HepG2 (cell line): ENCODE measurements around the gene FNDC3A.

ENCODE experiments used
- CEBPB ChIP-seq: IDR thresholded peaks from 2 replicates; pipeline ENCODE4 v1.6.1; 2011; ENCODE audit warnings: low read depth, low read length, improper control_type of control experiment, borderline replicate concordance
- EP300 ChIP-seq, 3 experiments: sonication (generic) in 1 of 3; formaldehyde crosslinking in 1 of 3; IDR thresholded peaks; 2 replicates each; pipeline versions ENCODE4 v1.5.1 to v1.6.1; 2011 to 2020; ENCODE audit warnings: low read depth in 2 of 3, low read length in 2 of 3, borderline replicate concordance in 1 of 3, improper control_type of control experiment in 1 of 3, mild to moderate bottlenecking in 1 of 3, missing genetic modification reagents in 1 of 3, moderate library complexity in 1 of 3
- EZH2 ChIP-seq: conservative IDR thresholded peaks from 2 replicates; pipeline ENCODE4 v1.6.1; 2012; ENCODE audit warnings: mild to moderate bottlenecking, low read depth, low read length, moderate library complexity
- SMYD3 ChIP-seq: sonication (generic); formaldehyde crosslinking; IDR thresholded peaks from 2 replicates; pipeline ENCODE4 v1.8.1; 2023; ENCODE audit warnings: mild to moderate bottlenecking, missing genetic modification reagents
- TCF12 ChIP-seq, 2 experiments: fragments of 450-650 bp in 1 of 2; sonication (generic) in 1 of 2; formaldehyde crosslinking in 1 of 2; IDR thresholded peaks; 2 replicates each; pipeline versions ENCODE4 v1.6.1 to v1.8.0; 2017 to 2022; ENCODE audit warnings: antibody characterized with exemption in 1 of 2, mild to moderate bottlenecking in 1 of 2, missing genetic modification reagents in 1 of 2, moderate library complexity in 1 of 2
- ZNF282 ChIP-seq: fragments of 450-650 bp; IDR thresholded peaks from 2 replicates; pipeline ENCODE4 v1.6.1; 2018; ENCODE audit not compliant: partially characterized antibody
- ZNF616 ChIP-seq: sonication (generic); formaldehyde crosslinking; IDR thresholded peaks from 2 replicates; pipeline ENCODE4 v1.5.0; 2020; ENCODE audit warnings: low read depth, mild to moderate bottlenecking, missing genetic modification reagents
- TF ChIP-seq, protein P1 (sequence below): fragments of 450-650 bp; IDR thresholded peaks from 2 replicates; pipeline ENCODE4 v1.6.1; 2016

DNA sequence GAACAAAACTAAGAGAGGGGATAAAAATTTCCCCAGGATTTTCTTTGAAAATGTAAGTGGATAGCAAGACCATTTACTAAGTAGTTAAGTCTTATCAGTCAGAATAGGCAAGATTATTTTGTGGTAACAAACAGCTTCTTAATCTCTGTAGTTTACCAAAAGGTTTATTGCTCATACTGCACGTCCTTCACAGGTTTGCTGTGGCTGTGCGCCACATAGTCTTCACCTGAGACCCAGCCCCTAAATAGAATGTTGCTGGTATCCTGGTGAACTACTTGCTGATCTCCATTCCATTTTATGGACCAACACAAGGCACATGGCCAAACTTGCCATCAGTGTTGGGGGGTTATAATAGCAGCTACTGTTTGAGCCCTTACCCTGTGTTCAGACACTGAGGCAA, 44.6 kb downstream of the FNDC3A start:
- TF ChIP-seq ZNF616 (no peak), ZNF282 (no peak), EP300 (IDR thresholded peaks at IDR 0.05; ENCODE audit: low read depth in 2 of 2, low read length in 2 of 2) (no peak), EP300 (CRISPR knock-in tag; IDR thresholded peaks at IDR 0.05; ENCODE audit: borderline replicate concordance) (no peak), TCF12 (IDR thresholded peaks at IDR 0.05) (no peak), TCF12 (CRISPR knock-in tag; IDR thresholded peaks at IDR 0.05) (no peak), EZH2 (no peak), SMYD3 (CRISPR knock-in tag) (no peak), CEBPB (no peak)
- TF ChIP-seq, protein P1, sequence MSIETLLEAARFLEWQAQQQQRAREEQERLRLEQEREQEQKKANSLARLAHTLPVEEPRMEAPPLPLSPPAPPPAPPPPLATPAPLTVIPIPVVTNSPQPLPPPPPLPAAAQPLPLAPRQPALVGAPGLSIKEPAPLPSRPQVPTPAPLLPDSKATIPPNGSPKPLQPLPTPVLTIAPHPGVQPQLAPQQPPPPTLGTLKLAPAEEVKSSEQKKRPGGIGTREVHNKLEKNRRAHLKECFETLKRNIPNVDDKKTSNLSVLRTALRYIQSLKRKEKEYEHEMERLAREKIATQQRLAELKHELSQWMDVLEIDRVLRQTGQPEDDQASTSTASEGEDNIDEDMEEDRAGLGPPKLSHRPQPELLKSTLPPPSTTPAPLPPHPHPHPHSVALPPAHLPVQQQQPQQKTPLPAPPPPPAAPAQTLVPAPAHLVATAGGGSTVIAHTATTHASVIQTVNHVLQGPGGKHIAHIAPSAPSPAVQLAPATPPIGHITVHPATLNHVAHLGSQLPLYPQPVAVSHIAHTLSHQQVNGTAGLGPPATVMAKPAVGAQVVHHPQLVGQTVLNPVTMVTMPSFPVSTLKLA = no peak
